NB4 (cell line): ENCODE data around the gene PPIF.

ENCODE experiments used
- MYC ChIP-seq: IDR thresholded peaks from 2 replicates; pipeline ENCODE4 v1.6.1; 2011; ENCODE audit warnings: low read depth, low read length
- TF ChIP-seq, protein P1 (sequence below): IDR thresholded peaks from one replicate; pipeline ENCODE4 v1.5.1; 2012; ENCODE audit warnings: low read depth, low read length

DNA sequence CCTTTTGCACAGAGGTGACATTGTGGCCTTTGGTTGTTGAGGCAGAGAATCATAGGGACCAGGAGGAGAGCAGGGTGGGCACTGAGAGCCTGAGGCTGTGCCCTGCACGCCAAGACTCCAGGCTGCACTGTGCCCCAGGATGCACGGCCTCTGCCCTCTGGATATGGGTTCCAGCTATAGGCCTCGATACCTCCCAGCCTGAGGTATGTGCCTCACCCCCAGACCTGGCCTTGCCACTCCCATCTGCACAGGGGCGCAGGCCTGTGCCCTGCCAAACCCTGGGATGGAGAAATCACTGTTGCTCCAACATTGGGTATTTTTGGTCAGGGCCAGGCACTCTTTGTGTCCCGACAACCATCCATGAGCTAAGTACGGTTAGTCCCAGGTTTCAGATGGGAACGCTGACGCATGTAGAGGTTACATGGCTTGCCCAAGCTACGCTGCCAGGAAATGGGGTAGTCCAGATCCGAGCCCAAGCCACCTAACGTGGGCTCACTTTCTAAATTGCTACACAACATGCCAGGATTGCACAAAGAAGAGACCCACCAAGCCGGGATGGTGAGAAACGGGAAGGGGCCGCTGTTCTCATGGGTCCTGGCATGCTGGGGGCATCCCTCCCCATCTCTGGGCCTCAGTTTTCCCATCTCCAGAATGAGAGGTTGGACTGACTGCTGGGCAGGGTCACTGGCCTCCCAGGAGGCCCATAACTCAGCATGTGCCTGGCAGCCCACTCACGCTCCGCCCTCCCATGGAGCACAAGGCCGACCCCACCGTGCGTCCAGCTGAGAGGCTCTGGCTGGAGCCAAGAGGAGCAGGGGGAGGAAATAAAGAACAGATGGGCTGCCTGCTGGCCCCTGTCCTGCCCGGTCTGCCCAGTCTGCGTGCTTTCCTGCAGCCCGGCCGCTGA is 54.0 kb downstream of the PPIF start:
- no peak for TF ChIP-seq MYC
- TF ChIP-seq, protein P1, sequence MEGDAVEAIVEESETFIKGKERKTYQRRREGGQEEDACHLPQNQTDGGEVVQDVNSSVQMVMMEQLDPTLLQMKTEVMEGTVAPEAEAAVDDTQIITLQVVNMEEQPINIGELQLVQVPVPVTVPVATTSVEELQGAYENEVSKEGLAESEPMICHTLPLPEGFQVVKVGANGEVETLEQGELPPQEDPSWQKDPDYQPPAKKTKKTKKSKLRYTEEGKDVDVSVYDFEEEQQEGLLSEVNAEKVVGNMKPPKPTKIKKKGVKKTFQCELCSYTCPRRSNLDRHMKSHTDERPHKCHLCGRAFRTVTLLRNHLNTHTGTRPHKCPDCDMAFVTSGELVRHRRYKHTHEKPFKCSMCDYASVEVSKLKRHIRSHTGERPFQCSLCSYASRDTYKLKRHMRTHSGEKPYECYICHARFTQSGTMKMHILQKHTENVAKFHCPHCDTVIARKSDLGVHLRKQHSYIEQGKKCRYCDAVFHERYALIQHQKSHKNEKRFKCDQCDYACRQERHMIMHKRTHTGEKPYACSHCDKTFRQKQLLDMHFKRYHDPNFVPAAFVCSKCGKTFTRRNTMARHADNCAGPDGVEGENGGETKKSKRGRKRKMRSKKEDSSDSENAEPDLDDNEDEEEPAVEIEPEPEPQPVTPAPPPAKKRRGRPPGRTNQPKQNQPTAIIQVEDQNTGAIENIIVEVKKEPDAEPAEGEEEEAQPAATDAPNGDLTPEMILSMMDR: no peak
